Measurements from ENCODE around the gene VTI1A. TPM values are rescaled to one million over a fixed set of nuclear protein-coding genes. Genes with fewer than 3 reads are reported as not detected.

Gene VTI1A
- total and polyA plus RNA-seq, 7 donors, result 9.9 to 31.5 (median 20.1) TPM

GRCh38 chr10:112502536-112502935 lies 55.5 kb downstream of the VTI1A start:
- ATAC-seq, result no peak

GRCh38 chr10:112503643-112504042 lies 56.6 kb downstream of the VTI1A start:
- no peak for TF ChIP-seq CTCF (IDR thresholded peaks at IDR 0.05)
- no peaks in the 10 kb centered on the region for H3K36me3 ChIP-seq (ENCODE audit: insufficient read depth in 1 of 2, low read depth in 1 of 2)
- intact Hi-C loops (cut with DNase I), result no loop called here
- H3K4me3 ChIP-seq, result no peak overlapping the region
- no peak overlapping the region for H3K27ac ChIP-seq
- no peak for ATAC-seq
- no peak for DNase-seq
- no peaks in the 10 kb centered on the region for H3K4me1 ChIP-seq
- no peaks in the 10 kb centered on the region for H3K27me3 ChIP-seq (ENCODE audit: insufficient read depth in 3 of 3, low read length in 2 of 3)
- H3K9me3 ChIP-seq, result no peaks in the 10 kb centered on the region
- 93 to 98% (median 94%) methylated on average over 2 of the region's 2 CpGs for WGBS, 3 donors

More at GRCh38 chr10:112502536-112502935, 55.5 kb downstream of the VTI1A start:
- Histone ChIP-seq H3K27ac (no peak overlapping the region), H3K4me1 (no peaks in the 10 kb centered on the region), H3K9me3 (no peaks in the 10 kb centered on the region), H3K36me3 (ENCODE audit: insufficient read depth in 1 of 2, low read depth in 1 of 2) (no peaks in the 10 kb centered on the region), H3K4me3 (no peak overlapping the region), H3K27me3 (ENCODE audit: insufficient read depth in 3 of 3, low read length in 2 of 3) (no peaks in the 10 kb centered on the region)
- intact Hi-C loops (cut with DNase I), result no loop called here
- 26 to 59% (median 41%) methylated on average over 2 of the region's 2 CpGs for WGBS, 3 donors
- no peak for DNase-seq
- TF ChIP-seq CTCF (IDR thresholded peaks at IDR 0.05), result no peak

- no peak for TF ChIP-seq CTCF (IDR thresholded peaks at IDR 0.05)
- ATAC-seq (no peak), DNase-seq (no peak)
- H3K9me3 ChIP-seq, result no peaks in the 10 kb centered on the region
- H3K4me1 ChIP-seq, result no peaks in the 10 kb centered on the region
- H3K27ac ChIP-seq, result no peak overlapping the region
- H3K27me3 ChIP-seq (ENCODE audit: insufficient read depth in 3 of 3, low read length in 2 of 3), result no peaks in the 10 kb centered on the region
- H3K4me3 ChIP-seq, result no peak overlapping the region
- WGBS, 3 donors, result 45 to 50% (median 47%) methylated on average over 4 of the region's 4 CpGs
- intact Hi-C loops (cut with DNase I), result no loop called here
- no peaks in the 10 kb centered on the region for H3K36me3 ChIP-seq (ENCODE audit: insufficient read depth in 1 of 2, low read depth in 1 of 2)
Observed at GRCh38 chr10:112507046-112507445, 60.0 kb downstream of the VTI1A start.

- intact Hi-C loops (cut with DNase I), result no loop called here
- Histone ChIP-seq H3K36me3 (ENCODE audit: insufficient read depth in 1 of 2, low read depth in 1 of 2) (no peaks in the 10 kb centered on the region), H3K4me1 (no peaks in the 10 kb centered on the region), H3K4me3 (no peak overlapping the region), H3K27ac (no peak overlapping the region), H3K9me3 (no peaks in the 10 kb centered on the region), H3K27me3 (ENCODE audit: insufficient read depth in 3 of 3, low read length in 2 of 3) (no peaks in the 10 kb centered on the region)
- TF ChIP-seq CTCF (IDR thresholded peaks at IDR 0.05), result no peak
- DNase-seq (no peak), ATAC-seq (no peak)
- WGBS, 3 donors, result 62 to 77% (median 75%) methylated on average over 4 of the region's 4 CpGs
Observed at GRCh38 chr10:112507988-112508387, 61.0 kb downstream of the VTI1A start.

GRCh38 chr10:112509558-112510291 lies 62.7 kb downstream of the VTI1A start:
- intact Hi-C loops (cut with DNase I), result no loop called here

More at GRCh38 chr10:112509558-112510291, 62.7 kb downstream of the VTI1A start:
- Histone ChIP-seq H3K9me3 (no peaks in the 10 kb centered on the region), H3K4me3 (no peak overlapping the region), H3K27me3 (ENCODE audit: insufficient read depth in 3 of 3, low read length in 2 of 3) (no peaks in the 10 kb centered on the region), H3K4me1 (no peaks in the 10 kb centered on the region), H3K36me3 (ENCODE audit: insufficient read depth in 1 of 2, low read depth in 1 of 2) (no peaks in the 10 kb centered on the region), H3K27ac (no peak overlapping the region)
- 75 to 87% (median 83%) methylated on average over 4 of the region's 4 CpGs for WGBS, 3 donors
- TF ChIP-seq CTCF (IDR thresholded peaks at IDR 0.05), result no peak
- ATAC-seq (no peak), DNase-seq (no peak)
